ENCODE results near the gene NAPA. TPM values are rescaled to one million over a fixed set of nuclear protein-coding genes. Genes with fewer than 3 reads are reported as not detected.
A peak's percentile ranks its signal among the peaks of the same experiment; 100 is the strongest.

NAPA gene
- total RNA-seq, 2 donors from 2014 or later, result 69.7 to 78.5 TPM

GRCh38 chr19:47464675-47465419, 50.0 kb downstream of the NAPA start:
- no peaks in the 10 kb centered on the region for H3K9me3 Mint-ChIP-seq

GRCh38 chr19:47461876-47462275, 53.0 kb downstream of the NAPA start:
- DNase-seq (ENCODE audit: low spot score in 2 of 2) (no peak), ATAC-seq (peak in 1 of 2 donors; percentile 59)
- Mint-ChIP-seq H3K36me3 (no peaks in the 10 kb centered on the region), H3K27ac (no peak overlapping the region), H3K9me3 (no peaks in the 10 kb centered on the region)

More at GRCh38 chr19:47464675-47465419, 50.0 kb downstream of the NAPA start:
- no peak for DNase-seq (ENCODE audit: low spot score in 2 of 2)
- H3K27ac Mint-ChIP-seq, result no peak overlapping the region
- no peak for ATAC-seq
- H3K36me3 Mint-ChIP-seq, result no peaks in the 10 kb centered on the region

- peaks cover 0 to 12% of the 10 kb centered on the region in 2 donors for H3K36me3 Mint-ChIP-seq
- DNase-seq (ENCODE audit: low spot score in 2 of 2) (no peak), ATAC-seq (no peak)
- peaks cover 0 to 8% of the 10 kb centered on the region in 2 donors for H3K9me3 Mint-ChIP-seq
- H3K27ac Mint-ChIP-seq, result no peak overlapping the region
These were observed 55.4 kb downstream of the NAPA start for GRCh38 chr19:47459477-47459876.

GRCh38 chr19:47458672-47459071, 56.2 kb downstream of the NAPA start:
- peaks cover 0 to 12% of the 10 kb centered on the region in 2 donors for H3K36me3 Mint-ChIP-seq
- H3K27ac Mint-ChIP-seq, result no peak overlapping the region
- H3K9me3 Mint-ChIP-seq, result peaks cover 0 to 8% of the 10 kb centered on the region in 2 donors
- DNase-seq (ENCODE audit: low spot score in 2 of 2), result no peak
- ATAC-seq, result no peak

- ATAC-seq, result no peak
- Mint-ChIP-seq H3K36me3 (peaks cover 0 to 12% of the 10 kb centered on the region in 2 donors), H3K9me3 (peaks cover 0 to 8% of the 10 kb centered on the region in 2 donors), H3K27ac (no peak overlapping the region)
- DNase-seq (ENCODE audit: low spot score in 2 of 2), result no peak
These were observed 58.0 kb downstream of the NAPA start for GRCh38 chr19:47456721-47457474.

GRCh38 chr19:47450478-47450877, 64.4 kb downstream of the NAPA start:
- Mint-ChIP-seq H3K9me3 (peaks cover 0 to 2% of the 10 kb centered on the region in 2 donors), H3K27ac (no peak overlapping the region), H3K36me3 (peaks cover 7 to 9% of the 10 kb centered on the region in 2 donors)
- no peak for DNase-seq (ENCODE audit: low spot score in 2 of 2)
- no peak for ATAC-seq

GRCh38 chr19:47448360-47448727, 66.5 kb downstream of the NAPA start:
- ATAC-seq, result no peak
- Mint-ChIP-seq H3K36me3 (peaks cover 7% of the 10 kb centered on the region in 2 donors), H3K9me3 (no peaks in the 10 kb centered on the region), H3K27ac (no peak overlapping the region)
- no peak for DNase-seq (ENCODE audit: low spot score in 2 of 2)

- H3K36me3 Mint-ChIP-seq, result peaks cover 7% of the 10 kb centered on the region in 2 donors
- DNase-seq (ENCODE audit: low spot score in 2 of 2) (peak in 1 of 2 donors; percentile 85), ATAC-seq (peak; percentile 48 to 85)
- H3K9me3 Mint-ChIP-seq, result no peaks in the 10 kb centered on the region
- no peak overlapping the region for H3K27ac Mint-ChIP-seq
These were observed 67.1 kb downstream of the NAPA start for GRCh38 chr19:47447470-47448359.

- ATAC-seq (peak; percentile 44 to 49), DNase-seq (ENCODE audit: low spot score in 2 of 2) (peak in 1 of 2 donors; percentile 42)
- Mint-ChIP-seq H3K36me3 (peaks cover 7% of the 10 kb centered on the region in 2 donors), H3K9me3 (no peaks in the 10 kb centered on the region), H3K27ac (peak overlapping the region in 1 of 2 donors; percentile 45)
These were observed 68.1 kb downstream of the NAPA start for GRCh38 chr19:47446534-47447469.

- no peaks in the 10 kb centered on the region for H3K9me3 Mint-ChIP-seq
- H3K27ac Mint-ChIP-seq, result peak overlapping the region in 1 of 2 donors; percentile 3
- ATAC-seq (peak in 1 of 2 donors; percentile 43), DNase-seq (ENCODE audit: low spot score in 2 of 2) (no peak)
- H3K36me3 Mint-ChIP-seq, result peaks cover 7% of the 10 kb centered on the region in 2 donors
These were observed 68.9 kb downstream of the NAPA start for GRCh38 chr19:47445937-47446402.

GRCh38 chr19:47445527-47445926, 69.3 kb downstream of the NAPA start:
- DNase-seq (ENCODE audit: low spot score in 2 of 2), result no peak

GRCh38 chr19:47444388-47444821, 70.5 kb downstream of the NAPA start:
- Mint-ChIP-seq H3K27ac (no peak overlapping the region), H3K9me3 (no peaks in the 10 kb centered on the region), H3K36me3 (peaks cover 7% of the 10 kb centered on the region in 2 donors)
- ATAC-seq (peak in 1 of 2 donors; percentile 35), DNase-seq (ENCODE audit: low spot score in 2 of 2) (no peak)

More at GRCh38 chr19:47445527-47445926, 69.3 kb downstream of the NAPA start:
- ATAC-seq, result no peak
- H3K9me3 Mint-ChIP-seq, result no peaks in the 10 kb centered on the region
- peak overlapping the region in 1 of 2 donors; percentile 3 for H3K27ac Mint-ChIP-seq
- peaks cover 7% of the 10 kb centered on the region in 2 donors for H3K36me3 Mint-ChIP-seq

- Mint-ChIP-seq H3K27ac (no peak overlapping the region), H3K9me3 (no peaks in the 10 kb centered on the region), H3K36me3 (peaks cover 7% of the 10 kb centered on the region in 2 donors)
- ATAC-seq (no peak), DNase-seq (ENCODE audit: low spot score in 2 of 2) (no peak)
These were observed 71.5 kb downstream of the NAPA start for GRCh38 chr19:47443331-47443730.

GRCh38 chr19:47438793-47439220, 76.1 kb downstream of the NAPA start:
- no peaks in the 10 kb centered on the region for H3K9me3 Mint-ChIP-seq
- H3K36me3 Mint-ChIP-seq, result no peaks in the 10 kb centered on the region
- DNase-seq (ENCODE audit: low spot score in 2 of 2) (no peak), ATAC-seq (no peak)
- no peak overlapping the region for H3K27ac Mint-ChIP-seq

Data from activated naive CD4-positive, alpha-beta T cell treated with anti-CD3 and anti-CD28 coated beads, Interleukin-2, amount 50 U/mL, for 72 hours (primary cell).